Naive thymus-derived CD4-positive, alpha-beta T cell (primary cell): ENCODE measurements around the gene TMPRSS4. TPM values are rescaled to one million over a fixed set of nuclear protein-coding genes. Genes with fewer than 3 reads are reported as not detected.

Experiments
- ATAC-seq: fragments of 150-1000 bp; cut with Tn5 transposase; 2 replicates; pipeline ENCODE4 v1.10.0; 2021; ENCODE audit warnings: mild to moderate bottlenecking, moderate library complexity
- CTCF ChIA-PET: fragments of 350-600 bp; sonication (Branson Sonifier 250); formaldehyde crosslinking; loops from one replicate; lab custom pipeline; 2021; ENCODE audit warnings: antibody characterized with exemption; lab: Charles Lee
- POLR2A ChIA-PET: fragments of 350-600 bp; sonication (Branson Sonifier 250); formaldehyde crosslinking; loops from one replicate; lab custom pipeline; 2021; ENCODE audit warnings: antibody characterized with exemption, inconsistent platforms; lab: Charles Lee
- DNase-seq, 9 donors: peaks; one replicate each; pipeline versions ENCODE4 v3.0.0 to v3.0.0-alpha.2; 2020 to 2022; ENCODE audit warnings: mixed read lengths in 1 of 9
- H3K27ac ChIP-seq: one replicate; pipeline ENCODE4 v1.7.0; 2013; ENCODE audit warnings: mild to moderate bottlenecking, low read depth, low read length, moderate library complexity
- H3K27me3 ChIP-seq, 2 donors: one replicate each; pipeline ENCODE4 v1.7.0; 2013; ENCODE audit warnings: low read length in 2 of 2, mild to moderate bottlenecking in 2 of 2, moderate library complexity in 2 of 2; ENCODE audit not compliant: control insufficient read depth in 2 of 2, insufficient read depth in 2 of 2
- H3K36me3 ChIP-seq, 3 experiments: 1 replicate in 2 of 3; 2 replicates in 1 of 3; pipeline ENCODE4 v1.7.0; 2013; ENCODE audit warnings: low read length in 3 of 3, mild to moderate bottlenecking in 3 of 3, moderate library complexity in 1 of 3; ENCODE audit not compliant: insufficient read depth in 3 of 3, control insufficient read depth in 2 of 3
- H3K4me1 ChIP-seq, 2 donors: one replicate each; pipeline ENCODE4 v1.7.0; 2013; ENCODE audit warnings: low read length in 2 of 2, mild to moderate bottlenecking in 2 of 2, moderate library complexity in 1 of 2; ENCODE audit not compliant: control insufficient read depth in 2 of 2, insufficient read depth in 2 of 2
- H3K4me3 ChIP-seq: 2 replicates; pipeline ENCODE4 v1.7.0; 2013; ENCODE audit warnings: mild to moderate bottlenecking, low read length
- H3K9me3 ChIP-seq, 3 experiments: 1 replicate in 2 of 3; 2 replicates in 1 of 3; pipeline ENCODE4 v1.7.0; 2013; ENCODE audit warnings: low read length in 3 of 3; ENCODE audit not compliant: control insufficient read depth in 2 of 3
- H3K27ac Mint-ChIP-seq, 9 donors: one replicate each; pipeline ENCODE4 v1.8.0; 2020 to 2022; ENCODE audit warnings: mixed read lengths in 9 of 9, mild to moderate bottlenecking in 8 of 9, moderate library complexity in 5 of 9, inconsistent platforms in 2 of 9
- H3K27me3 Mint-ChIP-seq, 5 donors: one replicate each; pipeline ENCODE4 v1.8.0; 2021 to 2022; ENCODE audit warnings: mixed read lengths in 5 of 5, mild to moderate bottlenecking in 1 of 5
- H3K36me3 Mint-ChIP-seq, 5 donors: one replicate each; pipeline ENCODE4 v1.8.0; 2020 to 2022; ENCODE audit warnings: mixed read lengths in 5 of 5, mild to moderate bottlenecking in 3 of 5, inconsistent platforms in 1 of 5
- H3K4me1 Mint-ChIP-seq, 7 donors: one replicate each; pipeline ENCODE4 v1.8.0; 2020 to 2022; ENCODE audit warnings: mixed read lengths in 7 of 7, mild to moderate bottlenecking in 3 of 7, inconsistent platforms in 1 of 7
- H3K4me3 Mint-ChIP-seq, 10 donors: one replicate each; pipeline ENCODE4 v1.8.0; 2020 to 2022; ENCODE audit warnings: mild to moderate bottlenecking in 10 of 10, mixed read lengths in 10 of 10, moderate library complexity in 6 of 10, inconsistent platforms in 2 of 10
- H3K9me3 Mint-ChIP-seq, 11 donors: one replicate each; pipeline ENCODE4 v1.8.0; 2020 to 2022; ENCODE audit warnings: mixed read lengths in 11 of 11, mild to moderate bottlenecking in 4 of 11, inconsistent platforms in 1 of 11, moderate library complexity in 1 of 11
- intact Hi-C, 2 donors: fragments of 100-400 bp; cut with micrococcal nuclease; formaldehyde crosslinking; loops; one replicate each; pipeline ENCODE4 v1.15.1; 2023
- polyA plus RNA-seq, 2 donors: library from polyadenylated mRNA; unstranded; fragments of 300-500 nt; fragmentation: Illumina TruSeq; gene quantifications; one replicate each; pipeline ENCODE4 v1.2.3, GENCODE V29; 2021
- total RNA-seq, 6 experiments: library from RNA in 5 of 6; stranded (reverse) in 5 of 6; gene quantifications; 1 replicate in 5 of 6; 2 replicates in 1 of 6; pipeline ENCODE4 v1.2.3 and lab custom pipeline; 2021 to 2026

The TMPRSS4 gene
- total and polyA plus RNA-seq, 7 experiments from 2014 or later: not detected

DNA sequence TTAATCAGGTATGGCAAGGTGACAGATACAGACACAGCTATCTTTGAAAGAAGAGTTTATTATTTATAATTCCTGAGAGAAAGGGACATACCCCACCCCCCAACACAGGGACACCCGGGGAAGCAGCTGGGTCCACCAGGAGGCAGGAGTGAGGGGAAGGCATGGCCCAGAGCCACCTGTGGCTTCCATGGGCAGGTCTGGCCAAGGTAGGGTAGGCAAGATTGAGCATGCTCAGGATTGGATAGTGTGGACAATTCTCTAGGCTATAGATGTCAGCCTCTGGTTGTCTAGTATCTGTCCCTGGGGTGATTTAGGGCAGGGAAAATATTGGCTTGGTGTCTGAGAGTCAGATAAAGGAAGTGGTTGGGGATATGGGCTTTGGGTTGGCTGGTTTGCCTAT lies 37.4 kb downstream of the TMPRSS4 start:
- DNase-seq (no peak), ATAC-seq (no peak)
- peaks cover 0 to 25% (median 0%) of the 10 kb centered on the region in 7 donors for H3K4me1 Mint-ChIP-seq
- H3K4me3 Mint-ChIP-seq: no peak overlapping the region
- Histone ChIP-seq H3K27ac (no peak overlapping the region), H3K9me3 (no peaks in the 10 kb centered on the region), H3K27me3 (no peaks in the 10 kb centered on the region), H3K4me1 (no peaks in the 10 kb centered on the region), H3K36me3 (no peaks in the 10 kb centered on the region), H3K4me3 (no peak overlapping the region)
- H3K27me3 Mint-ChIP-seq: peaks cover 5 to 30% (median 17%) of the 10 kb centered on the region in 5 donors
- peaks cover 0 to 1% (median 0%) of the 10 kb centered on the region in 11 donors for H3K9me3 Mint-ChIP-seq
- intact Hi-C loops: no loop called here
- CTCF ChIA-PET: interaction anchor here (0.6 to 0.7 kb wide), 2 partner anchors 34 to 165 kb away, joined by 3 to 5 read pairs; no protein-coding TSS in a partner anchor
- no peak overlapping the region for H3K27ac Mint-ChIP-seq
- POLR2A ChIA-PET: no interaction called here
- H3K36me3 Mint-ChIP-seq: no peaks in the 10 kb centered on the region

- H3K4me3 ChIP-seq: no peak overlapping the region
- Mint-ChIP-seq H3K36me3 (no peaks in the 10 kb centered on the region), H3K27ac (no peak overlapping the region), H3K4me3 (no peak overlapping the region), H3K27me3 (peaks cover 5 to 30% (median 17%) of the 10 kb centered on the region in 5 donors), H3K4me1 (peaks cover 0 to 25% (median 0%) of the 10 kb centered on the region in 7 donors), H3K9me3 (peaks cover 0 to 1% (median 0%) of the 10 kb centered on the region in 11 donors)
- H3K4me1 ChIP-seq: no peaks in the 10 kb centered on the region
- POLR2A ChIA-PET: no interaction called here
- no peaks in the 10 kb centered on the region for H3K9me3 ChIP-seq
- no peaks in the 10 kb centered on the region for H3K36me3 ChIP-seq
- intact Hi-C loops: no loop called here
- no peaks in the 10 kb centered on the region for H3K27me3 ChIP-seq
- no peak for ATAC-seq
- no peak for DNase-seq
- no peak overlapping the region for H3K27ac ChIP-seq
- CTCF ChIA-PET: no interaction called here
These were observed 38.2 kb downstream of the TMPRSS4 start for GRCh38 chr11:118115048-118115447.

GRCh38 chr11:118117790-118118601 lies 41.1 kb downstream of the TMPRSS4 start:
- Mint-ChIP-seq H3K27ac (no peak overlapping the region), H3K36me3 (peaks cover 0 to 7% (median 0%) of the 10 kb centered on the region in 5 donors), H3K9me3 (peaks cover 0 to 5% (median 0%) of the 10 kb centered on the region in 11 donors), H3K4me3 (peak overlapping the region in 1 of 10 donors; percentile 15), H3K27me3 (peaks cover 10 to 34% (median 13%) of the 10 kb centered on the region in 5 donors), H3K4me1 (peaks cover 0 to 25% (median 0%) of the 10 kb centered on the region in 7 donors)
- ATAC-seq: no peak
- H3K36me3 ChIP-seq: no peaks in the 10 kb centered on the region
- no peak for DNase-seq
- H3K27ac ChIP-seq: no peak overlapping the region
- POLR2A ChIA-PET: no interaction called here
- no peaks in the 10 kb centered on the region for H3K9me3 ChIP-seq
- H3K4me3 ChIP-seq: no peak overlapping the region
- no peaks in the 10 kb centered on the region for H3K27me3 ChIP-seq
- intact Hi-C loops: no loop called here
- CTCF ChIA-PET: no interaction called here
- no peaks in the 10 kb centered on the region for H3K4me1 ChIP-seq

- ChIA-PET CTCF (no interaction called here), POLR2A (no interaction called here)
- intact Hi-C loops: no loop called here
- Mint-ChIP-seq H3K4me1 (peaks cover 0 to 12% (median 0%) of the 10 kb centered on the region in 7 donors), H3K27ac (no peak overlapping the region), H3K27me3 (peaks cover 0 to 36% (median 6%) of the 10 kb centered on the region in 5 donors), H3K36me3 (peaks cover 0 to 7% (median 0%) of the 10 kb centered on the region in 5 donors), H3K4me3 (no peak overlapping the region), H3K9me3 (peaks cover 0 to 5% (median 0%) of the 10 kb centered on the region in 11 donors)
- no peaks in the 10 kb centered on the region for H3K9me3 ChIP-seq
- no peak overlapping the region for H3K4me3 ChIP-seq
- H3K27me3 ChIP-seq: no peaks in the 10 kb centered on the region
- H3K4me1 ChIP-seq: no peaks in the 10 kb centered on the region
- no peak for DNase-seq
- no peak for ATAC-seq
- H3K36me3 ChIP-seq: no peaks in the 10 kb centered on the region
- H3K27ac ChIP-seq: no peak overlapping the region
These were observed 43.9 kb downstream of the TMPRSS4 start for GRCh38 chr11:118120793-118121192.

DNA sequence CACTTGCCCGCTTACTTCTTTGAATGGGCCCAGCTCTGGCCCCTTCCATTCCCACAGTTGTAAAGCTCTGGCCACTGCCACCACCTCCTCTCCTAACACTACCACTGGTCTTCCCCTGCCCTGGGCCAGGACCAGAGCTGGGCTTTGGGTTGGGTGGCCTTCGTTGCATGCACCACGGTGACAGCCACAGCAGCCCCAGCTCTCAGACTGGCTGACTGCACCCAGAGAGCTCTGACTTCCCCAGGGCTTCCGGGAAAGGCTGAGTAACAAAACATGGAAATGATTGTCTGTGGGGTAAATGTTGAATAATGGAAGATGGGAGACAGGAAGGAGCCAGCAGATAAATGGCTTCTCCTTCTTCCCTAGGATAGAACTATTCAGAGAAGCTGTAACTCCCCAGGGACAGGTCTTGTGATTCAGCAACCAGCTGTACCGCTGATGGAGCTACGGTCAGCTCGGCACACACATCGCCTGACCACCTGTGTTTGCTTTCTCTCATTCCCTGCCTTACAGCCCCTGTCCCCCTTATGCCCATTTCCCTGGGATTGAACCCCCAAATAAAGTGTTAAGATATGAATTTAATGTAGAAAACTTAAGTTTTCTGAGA lies 48.2 kb downstream of the TMPRSS4 start:
- DNase-seq (no peak), ATAC-seq (no peak)
- no peak overlapping the region for H3K27ac Mint-ChIP-seq
- ChIA-PET POLR2A (interaction anchor here (0.7 kb wide), 1 partner anchor 130 kb away, joined by 3 read pairs; no protein-coding TSS in a partner anchor), CTCF (interaction anchor here (0.7 kb wide), 1 partner anchor 12 kb away, joined by 3 read pairs; no protein-coding TSS in a partner anchor)
- peaks cover 0 to 35% (median 6%) of the 10 kb centered on the region in 5 donors for H3K27me3 Mint-ChIP-seq
- Histone ChIP-seq H3K27me3 (no peaks in the 10 kb centered on the region), H3K27ac (no peak overlapping the region), H3K4me3 (no peak overlapping the region), H3K9me3 (no peaks in the 10 kb centered on the region), H3K4me1 (no peaks in the 10 kb centered on the region), H3K36me3 (no peaks in the 10 kb centered on the region)
- H3K36me3 Mint-ChIP-seq: peaks cover 0 to 7% (median 0%) of the 10 kb centered on the region in 5 donors
- intact Hi-C loops: no loop called here
- H3K4me3 Mint-ChIP-seq: no peak overlapping the region
- H3K9me3 Mint-ChIP-seq: peaks cover 0 to 5% (median 0%) of the 10 kb centered on the region in 11 donors
- peaks cover 0 to 2% (median 0%) of the 10 kb centered on the region in 7 donors for H3K4me1 Mint-ChIP-seq

DNA sequence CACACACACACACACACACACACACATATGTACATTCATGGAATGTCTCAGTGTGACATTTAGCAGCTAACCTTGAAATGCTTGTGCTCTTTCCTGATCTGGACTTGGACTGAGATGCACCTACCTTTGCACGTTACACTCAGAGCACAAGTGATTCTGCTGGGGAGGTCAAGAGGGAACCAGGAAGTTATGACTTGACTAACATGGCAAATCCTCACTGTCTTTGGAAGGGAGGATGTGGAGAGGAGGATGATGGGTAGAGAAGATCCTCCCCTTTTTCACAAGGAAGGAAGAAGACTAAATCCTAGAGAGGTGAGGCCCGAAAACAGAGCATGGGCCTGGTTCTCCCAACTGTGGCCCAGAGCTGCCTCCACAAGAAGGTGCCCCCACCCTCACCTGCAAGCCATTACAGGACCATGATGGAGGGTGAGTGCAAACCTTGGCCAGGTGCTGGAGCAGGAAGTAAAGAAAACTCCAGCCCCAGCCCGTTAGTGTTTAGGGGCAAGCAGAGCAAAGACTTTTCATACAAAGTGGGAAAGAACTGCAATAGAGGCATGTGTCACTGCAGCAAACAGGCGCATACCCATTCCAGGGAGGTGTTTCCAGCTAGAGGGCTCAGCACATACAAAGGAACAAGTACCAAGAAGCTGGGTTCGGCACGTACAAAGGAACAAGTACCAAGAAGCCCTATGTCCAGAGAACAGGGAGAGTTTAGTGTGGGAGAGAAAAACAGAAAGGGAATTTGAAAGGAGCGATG lies 49.4 kb downstream of the TMPRSS4 start:
- no peak for DNase-seq
- Mint-ChIP-seq H3K27me3 (peaks cover 0 to 36% (median 0%) of the 10 kb centered on the region in 5 donors), H3K36me3 (no peaks in the 10 kb centered on the region), H3K4me1 (peaks cover 0 to 2% (median 0%) of the 10 kb centered on the region in 7 donors), H3K9me3 (no peaks in the 10 kb centered on the region), H3K4me3 (no peak overlapping the region), H3K27ac (no peak overlapping the region)
- Histone ChIP-seq H3K4me1 (no peaks in the 10 kb centered on the region), H3K27ac (no peak overlapping the region), H3K36me3 (no peaks in the 10 kb centered on the region), H3K27me3 (no peaks in the 10 kb centered on the region), H3K4me3 (no peak overlapping the region), H3K9me3 (no peaks in the 10 kb centered on the region)
- no peak for ATAC-seq
- intact Hi-C loops: no loop called here
- CTCF ChIA-PET: interaction anchor here (0.6 kb wide), 1 partner anchor 53 kb away, joined by 6 read pairs; no protein-coding TSS in a partner anchor
- POLR2A ChIA-PET: no interaction called here
